Epithelial cell of esophagus (primary cell): ENCODE results near the gene HSPH1.
A peak's percentile ranks its signal among the peaks of the same experiment; 100 is the strongest.

ENCODE experiments used
- DNase-seq: peaks from one replicate; pipeline ENCODE4 v3.0.0; 2010; ENCODE audit warnings: low read depth
- H3K4me3 ChIP-seq: 2 replicates; pipeline ENCODE4 v1.5.1; 2011; ENCODE audit warnings: mild to moderate bottlenecking, low read length, control low read depth
- TF ChIP-seq, protein P1 (sequence below): IDR thresholded peaks from 2 replicates; pipeline ENCODE4 v1.5.1; 2011; ENCODE audit warnings: low read depth, mild to moderate bottlenecking, low read length, control low read depth, inconsistent platforms; ENCODE audit not compliant: insufficient read depth; ENCODE audit errors: missing control alignments

Gene HSPH1

DNA sequence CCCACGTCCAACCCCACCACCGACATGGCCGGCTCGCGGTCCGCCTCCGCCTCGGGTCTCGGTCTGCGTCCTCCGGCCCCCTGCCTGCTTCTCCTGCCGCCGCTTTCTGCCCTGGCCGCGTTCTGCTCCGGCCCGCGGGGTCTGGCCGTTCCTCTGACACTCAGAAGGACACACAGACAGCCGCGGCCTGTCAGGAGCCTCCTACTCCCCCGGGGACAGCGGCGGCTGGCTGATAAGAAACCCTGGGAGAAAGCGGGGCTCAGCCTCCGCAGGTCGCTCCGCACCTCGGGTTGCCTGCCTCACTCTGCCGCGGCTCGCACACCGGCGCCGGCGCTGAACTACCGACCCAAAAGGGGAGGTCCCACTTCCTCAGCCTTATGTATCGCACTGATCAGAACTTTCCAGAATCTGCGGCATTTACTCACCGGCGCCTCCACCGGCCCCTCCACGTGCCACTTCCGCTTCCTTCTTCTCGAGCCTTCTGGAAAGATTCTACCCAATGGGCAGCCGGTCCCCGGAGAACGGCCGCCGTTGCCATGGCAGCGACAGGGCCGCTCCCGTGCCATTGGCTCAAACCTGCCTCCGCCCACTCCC lies at the start of gene HSPH1:
TSS of gene HSPH1 (minus strand) at position 348 of the 594 bp plus-strand sequence. CDS start at position 26, 322 bp downstream.
- DNase-seq = peak; percentile 99
- TF ChIP-seq, protein P1, sequence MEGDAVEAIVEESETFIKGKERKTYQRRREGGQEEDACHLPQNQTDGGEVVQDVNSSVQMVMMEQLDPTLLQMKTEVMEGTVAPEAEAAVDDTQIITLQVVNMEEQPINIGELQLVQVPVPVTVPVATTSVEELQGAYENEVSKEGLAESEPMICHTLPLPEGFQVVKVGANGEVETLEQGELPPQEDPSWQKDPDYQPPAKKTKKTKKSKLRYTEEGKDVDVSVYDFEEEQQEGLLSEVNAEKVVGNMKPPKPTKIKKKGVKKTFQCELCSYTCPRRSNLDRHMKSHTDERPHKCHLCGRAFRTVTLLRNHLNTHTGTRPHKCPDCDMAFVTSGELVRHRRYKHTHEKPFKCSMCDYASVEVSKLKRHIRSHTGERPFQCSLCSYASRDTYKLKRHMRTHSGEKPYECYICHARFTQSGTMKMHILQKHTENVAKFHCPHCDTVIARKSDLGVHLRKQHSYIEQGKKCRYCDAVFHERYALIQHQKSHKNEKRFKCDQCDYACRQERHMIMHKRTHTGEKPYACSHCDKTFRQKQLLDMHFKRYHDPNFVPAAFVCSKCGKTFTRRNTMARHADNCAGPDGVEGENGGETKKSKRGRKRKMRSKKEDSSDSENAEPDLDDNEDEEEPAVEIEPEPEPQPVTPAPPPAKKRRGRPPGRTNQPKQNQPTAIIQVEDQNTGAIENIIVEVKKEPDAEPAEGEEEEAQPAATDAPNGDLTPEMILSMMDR = peak; percentile 33

DNA sequence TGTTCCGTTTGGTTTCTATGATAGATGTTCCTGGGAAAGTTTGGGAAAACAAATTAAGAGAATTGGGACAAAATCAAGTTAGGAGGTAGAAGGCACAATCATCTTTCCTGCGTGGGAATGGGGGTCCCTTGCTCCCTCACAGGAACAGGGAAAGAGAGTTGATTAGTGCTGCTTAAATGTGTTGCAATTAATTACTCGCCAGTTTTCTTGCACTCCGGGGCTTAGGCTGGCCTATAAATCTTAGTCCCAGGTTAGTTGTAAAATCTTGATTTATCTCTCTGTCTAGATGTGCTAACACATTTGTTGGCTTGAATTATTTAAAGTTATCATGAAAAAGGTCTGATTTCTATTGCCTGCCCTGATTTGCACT lies 48.1 kb upstream of the HSPH1 start:
- DNase-seq = no peak
- H3K4me3 ChIP-seq = no peak overlapping the region
- TF ChIP-seq, protein P1 = no peak

More for the DNA sequence above, at the start of gene HSPH1:
- H3K4me3 ChIP-seq = peak within 1 kb of the TSS; percentile 89

DNA sequence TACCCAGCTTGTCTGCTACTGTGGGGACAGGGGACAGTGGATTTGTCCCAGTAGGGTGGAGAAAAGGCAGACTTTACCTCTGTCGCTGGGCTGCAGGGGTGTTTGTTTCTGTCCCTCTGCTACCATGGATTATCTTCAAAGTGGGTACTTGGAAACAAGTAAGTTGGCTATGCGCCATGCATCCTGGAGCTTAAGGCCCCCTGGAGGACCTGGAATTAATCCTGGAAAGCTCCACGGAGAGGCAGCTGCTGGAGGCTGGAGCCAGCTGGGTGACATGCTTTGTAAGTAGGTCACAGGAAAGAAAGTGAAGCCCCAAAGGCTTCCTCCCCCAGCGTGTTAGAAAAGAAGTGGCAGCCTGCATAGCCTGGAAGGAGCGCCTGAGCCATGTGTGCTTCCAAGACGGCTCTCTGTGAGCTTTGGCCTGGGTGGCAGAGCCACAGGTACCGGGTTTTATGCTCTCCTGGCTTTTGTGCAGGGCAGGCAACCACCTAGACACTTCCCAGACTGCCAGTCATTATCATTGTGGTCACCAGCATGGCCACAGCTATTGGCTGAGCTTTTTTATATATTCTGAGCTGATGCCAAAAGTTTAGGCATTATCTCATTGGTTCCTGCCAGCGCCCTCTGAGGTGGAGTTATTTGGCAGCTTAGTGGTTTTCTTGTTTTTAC lies 47.6 kb upstream of the HSPH1 start:
- no peak overlapping the region for H3K4me3 ChIP-seq
- TF ChIP-seq, protein P1 = no peak
- DNase-seq = no peak

DNA sequence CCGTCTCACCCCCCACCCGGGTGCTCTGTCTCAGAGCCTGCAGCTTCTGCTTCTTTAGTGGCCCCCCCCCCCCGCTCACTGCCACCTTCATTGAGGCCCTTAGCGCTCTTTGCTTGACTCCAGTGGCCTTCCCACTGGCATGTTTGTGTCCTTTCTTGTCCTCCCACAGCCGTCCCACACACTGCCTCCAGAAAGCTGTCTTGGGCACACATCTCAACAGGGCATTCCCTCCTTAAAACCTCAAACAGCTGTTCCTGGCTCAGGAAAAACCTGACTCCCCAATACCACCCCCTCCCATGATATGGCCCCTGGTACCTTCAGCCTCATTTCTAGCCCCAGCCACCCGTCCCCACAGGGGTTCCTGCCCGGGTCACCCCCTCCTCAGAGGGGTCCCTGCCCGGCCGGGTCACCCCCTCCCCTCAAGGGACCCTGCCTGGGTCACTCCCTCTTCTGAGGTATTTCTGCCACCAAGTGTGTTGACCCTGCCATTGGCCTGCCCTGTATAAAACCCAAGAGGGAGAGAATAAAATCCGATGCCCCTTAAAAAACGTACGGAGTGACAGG lies 46.9 kb upstream of the HSPH1 start:
- no peak for DNase-seq
- TF ChIP-seq, protein P1 = no peak
- no peak overlapping the region for H3K4me3 ChIP-seq

DNA sequence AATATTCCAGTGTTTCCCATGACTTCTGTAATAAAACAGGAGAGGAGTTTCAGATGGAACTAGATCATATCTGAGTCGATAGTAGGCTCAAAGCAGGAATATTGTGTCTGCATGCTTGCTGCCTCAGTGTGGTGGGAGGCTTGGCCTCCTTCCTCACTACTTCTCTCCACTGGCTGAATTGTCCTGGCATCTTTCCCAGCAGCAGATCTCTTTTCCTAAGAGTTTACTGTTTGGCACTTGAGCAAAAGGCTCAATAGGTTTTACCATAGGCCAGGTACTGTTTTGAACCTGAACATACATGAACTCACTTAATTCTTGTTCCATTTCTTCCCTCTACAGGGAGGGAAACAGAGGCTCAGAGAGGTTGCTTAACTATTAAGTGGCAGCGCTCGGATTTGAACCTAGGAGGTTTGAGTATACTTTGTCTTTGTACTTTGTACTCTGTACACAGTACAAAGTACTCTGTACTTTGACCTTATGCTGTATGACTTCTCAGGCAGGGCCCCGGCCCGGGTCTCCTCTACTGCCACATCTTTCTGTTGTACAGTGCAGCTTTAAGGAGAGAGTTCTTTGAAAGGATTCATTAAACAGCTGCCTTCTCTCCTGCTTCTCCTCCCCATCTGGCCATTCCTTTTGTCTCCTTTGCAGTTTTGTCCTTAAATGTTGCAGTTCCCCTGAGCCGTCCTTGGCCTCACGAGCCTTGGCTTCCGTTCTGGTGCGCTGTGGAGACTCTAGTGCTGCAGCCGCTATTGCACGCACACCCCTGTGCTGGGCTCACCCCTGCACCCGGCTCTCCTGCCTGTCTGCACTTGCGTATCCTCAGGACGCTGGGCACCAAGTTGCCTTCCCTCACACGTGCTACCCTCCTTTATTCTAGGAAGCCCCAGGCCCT lies 46.2 kb upstream of the HSPH1 start:
- H3K4me3 ChIP-seq = no peak overlapping the region
- TF ChIP-seq, protein P1 = no peak

DNA sequence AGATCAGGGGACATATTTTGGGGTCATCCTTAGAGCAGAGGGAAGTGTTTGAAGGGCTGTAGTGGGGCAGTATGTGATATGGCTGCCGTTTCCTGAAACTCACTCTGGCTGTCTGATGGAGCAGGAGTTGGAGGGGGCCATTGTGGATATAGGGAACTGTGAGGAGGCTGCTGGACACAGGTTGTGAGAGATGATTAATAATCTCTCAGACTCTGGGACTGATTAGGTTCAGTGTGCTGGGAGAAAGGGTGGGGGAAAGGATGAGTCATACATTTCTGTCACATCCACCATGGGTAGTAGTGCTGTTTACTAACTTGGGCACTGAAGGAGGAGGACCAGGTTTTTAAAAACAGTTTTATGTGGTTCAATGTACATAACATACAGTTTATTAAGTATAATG lies 42.9 kb upstream of the HSPH1 start:
- DNase-seq = peak; percentile 75
- no peak overlapping the region for H3K4me3 ChIP-seq
- TF ChIP-seq, protein P1 = no peak

More for the DNA sequence above, 46.2 kb upstream of the HSPH1 start:
- no peak for DNase-seq
